Common myeloid progenitor, CD34-positive (primary cell): Measurements from ENCODE around the gene FBXW4.

Experiments
- CTCF ChIA-PET: fragments of 350-600 bp; sonication (Branson Sonifier 250); formaldehyde crosslinking; loops from one replicate; lab custom pipeline; 2021; ENCODE audit warnings: antibody characterized with exemption; lab: Charles Lee
- POLR2A ChIA-PET: fragments of 350-600 bp; sonication (Branson Sonifier 250); formaldehyde crosslinking; loops from one replicate; lab custom pipeline; 2021; ENCODE audit warnings: antibody characterized with exemption; lab: Charles Lee
- DNase-seq, 3 donors: peaks; one replicate each; pipeline versions ENCODE4 v3.0.0 to v3.0.0-alpha.2; 2013
- H3K27ac ChIP-seq, 2 experiments: 1 replicate in 1 of 2; 2 replicates in 1 of 2; pipeline ENCODE4 v1.7.0; 2013; ENCODE audit warnings: inconsistent platforms in 2 of 2, low read length in 2 of 2, mild to moderate bottlenecking in 2 of 2, low read depth in 1 of 2, moderate library complexity in 1 of 2; ENCODE audit not compliant: severe bottlenecking in 2 of 2, insufficient read depth in 1 of 2, poor library complexity in 1 of 2
- H3K27me3 ChIP-seq, 5 experiments: replicated peaks in 2 of 5; 1 replicate in 3 of 5; 2 replicates in 2 of 5; pipeline versions ENCODE4 v1.6.1 to v1.7.0; 2013; ENCODE audit warnings: low read length in 4 of 5, mild to moderate bottlenecking in 2 of 5, moderate library complexity in 2 of 5, inconsistent platforms in 1 of 5; ENCODE audit not compliant: insufficient read depth in 5 of 5, control insufficient read depth in 4 of 5
- H3K36me3 ChIP-seq, 4 experiments: 1 replicate in 2 of 4; 2 replicates in 2 of 4; pipeline versions ENCODE4 v1.6.1 to v1.7.0; 2013; ENCODE audit warnings: low read length in 3 of 4, control low read depth in 1 of 4, mild to moderate bottlenecking in 1 of 4; ENCODE audit not compliant: control insufficient read depth in 4 of 4, insufficient read depth in 4 of 4
- H3K4me1 ChIP-seq, 4 experiments: 1 replicate in 3 of 4; 2 replicates in 1 of 4; pipeline versions ENCODE4 v1.6.1 to v1.7.1; 2013; ENCODE audit warnings: low read length in 3 of 4, mild to moderate bottlenecking in 3 of 4, control low read depth in 1 of 4, inconsistent platforms in 1 of 4, moderate library complexity in 1 of 4; ENCODE audit not compliant: control insufficient read depth in 4 of 4, insufficient read depth in 4 of 4; ENCODE audit errors: control extremely low read depth in 1 of 4
- H3K4me3 ChIP-seq, 7 experiments: 1 replicate in 4 of 7; 2 replicates in 3 of 7; pipeline versions ENCODE4 v1.5.1 to v1.7.0; 2013; ENCODE audit warnings: mild to moderate bottlenecking in 7 of 7, low read length in 6 of 7, moderate library complexity in 6 of 7, inconsistent platforms in 2 of 7, low read depth in 2 of 7, control low read depth in 1 of 7; ENCODE audit not compliant: insufficient read depth in 4 of 7, control insufficient read depth in 1 of 7; ENCODE audit errors: extremely low read depth in 1 of 7
- H3K9me3 ChIP-seq, 5 experiments: 1 replicate in 4 of 5; 2 replicates in 1 of 5; pipeline versions ENCODE4 v1.6.1 to v1.7.1; 2013; ENCODE audit warnings: low read length in 4 of 5, mild to moderate bottlenecking in 2 of 5, inconsistent platforms in 1 of 5, low read depth in 1 of 5, moderate library complexity in 1 of 5; ENCODE audit not compliant: control insufficient read depth in 4 of 5, insufficient read depth in 2 of 5; ENCODE audit errors: control extremely low read depth in 1 of 5
- WGBS: methylation state at CpG from one replicate; pipeline ENCODE4 v1.1.5; 2013; ENCODE audit not compliant: insufficient coverage; 5-methylcytosine and 5-hydroxymethylcytosine counted together

Gene FBXW4

DNA sequence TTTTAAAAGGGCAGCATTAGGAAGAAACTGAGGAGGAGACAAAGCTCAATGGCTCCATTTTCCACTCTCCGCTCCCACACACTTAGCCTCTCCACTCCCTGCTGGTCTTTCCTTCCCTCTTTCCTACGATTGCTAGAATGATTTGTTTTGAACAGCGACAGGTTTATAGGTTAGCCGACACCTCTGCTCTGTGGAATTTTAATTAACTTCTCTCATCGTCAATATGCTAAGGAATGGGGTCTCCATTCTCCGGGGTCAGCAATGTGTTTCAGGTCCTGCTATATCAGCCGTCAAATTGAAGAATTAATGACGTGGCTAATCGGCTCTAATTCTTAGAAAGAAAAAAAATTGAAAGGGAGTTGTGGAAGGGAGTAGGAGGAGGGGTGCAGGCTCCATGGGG, 28.9 kb downstream of the FBXW4 start:
- no peak for DNase-seq
- CTCF ChIA-PET: no interaction called here

DNA sequence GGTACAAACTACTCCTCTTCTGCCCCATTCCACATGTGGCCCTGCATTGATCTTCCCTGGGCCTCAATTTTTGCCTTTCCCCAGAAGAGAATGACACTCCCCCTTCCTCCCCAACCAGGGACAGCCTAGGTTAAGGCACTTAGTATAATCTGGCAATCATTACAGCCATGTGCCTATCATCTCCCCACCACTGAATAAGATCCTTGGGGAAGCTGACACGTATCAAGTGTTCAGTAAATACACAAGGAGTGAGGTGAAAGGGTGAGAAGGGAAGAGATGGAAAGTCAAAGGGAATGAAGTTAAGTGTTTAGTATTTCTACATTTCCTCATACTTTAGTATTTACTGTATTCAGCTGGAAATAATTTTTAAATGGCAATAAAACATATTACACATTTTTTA, 31.9 kb downstream of the FBXW4 start:
- Histone ChIP-seq H3K36me3 (peaks cover 5 to 75% (median 58%) of the 10 kb centered on the region in 4 experiments), H3K4me1 (no peaks in the 10 kb centered on the region), H3K9me3 (no peaks in the 10 kb centered on the region), H3K27me3 (no peaks in the 10 kb centered on the region), H3K4me3 (no peak overlapping the region), H3K27ac (no peak overlapping the region)
- ChIA-PET CTCF (interaction anchor here (0.7 to 1.1 kb wide), 2 partner anchors 10 to 31 kb away, joined by 3 to 7 read pairs; no protein-coding TSS in a partner anchor), POLR2A (no interaction called here)
- DNase-seq: no peak
- no CpG with 5 or more reads among the region's 1 CpG for WGBS

More for the DNA sequence above, 28.9 kb downstream of the FBXW4 start:
- Histone ChIP-seq H3K27ac (no peak overlapping the region), H3K27me3 (no peaks in the 10 kb centered on the region), H3K4me3 (no peak overlapping the region), H3K9me3 (no peaks in the 10 kb centered on the region), H3K36me3 (peaks cover 14 to 80% (median 61%) of the 10 kb centered on the region in 4 experiments), H3K4me1 (no peaks in the 10 kb centered on the region)
- 93% methylated on average over 9 of the region's 9 CpGs for WGBS
- POLR2A ChIA-PET: no interaction called here

DNA sequence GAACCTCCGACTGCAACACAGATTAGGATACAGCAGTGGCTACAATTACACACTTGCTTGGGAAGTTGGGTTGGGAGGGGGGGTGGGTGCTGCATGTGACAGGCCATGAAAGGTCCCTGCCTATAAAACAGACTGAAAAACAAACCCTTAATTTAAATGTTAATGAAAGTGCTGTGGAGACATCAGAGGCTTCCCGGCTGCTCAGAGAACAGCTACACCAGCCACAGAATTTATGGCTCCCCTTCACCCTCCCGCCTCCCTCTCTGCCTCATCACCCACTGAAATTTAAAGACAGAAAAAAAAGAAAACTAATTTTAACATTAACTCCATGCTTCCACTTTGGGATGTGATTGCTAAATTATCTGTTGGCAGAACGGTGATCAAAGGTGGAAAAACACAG, 34.7 kb downstream of the FBXW4 start:
- no peak for DNase-seq
- Histone ChIP-seq H3K4me3 (no peak overlapping the region), H3K36me3 (peaks cover 4 to 78% (median 53%) of the 10 kb centered on the region in 4 experiments), H3K9me3 (no peaks in the 10 kb centered on the region), H3K27me3 (no peaks in the 10 kb centered on the region), H3K4me1 (no peaks in the 10 kb centered on the region), H3K27ac (no peak overlapping the region)
- ChIA-PET POLR2A (no interaction called here), CTCF (interaction anchor here (1.2 kb wide), 1 partner anchor 10 kb away, joined by 3 read pairs; no protein-coding TSS in a partner anchor)
- no CpG with 5 or more reads among the region's 4 CpGs for WGBS

DNA sequence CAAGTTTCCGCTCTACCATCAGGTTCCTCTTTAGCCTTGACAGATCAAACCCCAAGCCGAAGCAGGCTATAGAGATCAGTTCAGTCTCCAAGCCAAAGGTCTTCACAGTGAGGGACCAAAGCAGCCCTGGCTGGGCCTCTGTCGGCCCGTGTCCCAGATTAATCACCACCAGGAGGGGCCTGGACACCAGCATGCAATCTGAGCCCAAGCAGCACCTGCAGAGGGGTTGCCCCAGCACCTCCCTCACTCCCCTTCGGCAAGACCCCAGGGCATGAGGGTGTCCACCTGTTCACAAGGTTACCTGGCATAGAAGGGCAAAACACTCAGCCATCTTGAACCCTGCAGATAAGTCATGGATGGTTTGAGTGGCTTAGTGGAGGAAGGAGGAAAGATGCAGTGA, 36.0 kb downstream of the FBXW4 start:
- Histone ChIP-seq H3K27ac (no peak overlapping the region), H3K9me3 (no peaks in the 10 kb centered on the region), H3K4me3 (no peak overlapping the region), H3K4me1 (no peaks in the 10 kb centered on the region), H3K36me3 (peaks cover 4 to 69% (median 44%) of the 10 kb centered on the region in 4 experiments), H3K27me3 (no peaks in the 10 kb centered on the region)
- no peak for DNase-seq
- WGBS: 97% methylated on average over 5 of the region's 5 CpGs
- POLR2A ChIA-PET: no interaction called here
- CTCF ChIA-PET: no interaction called here

DNA sequence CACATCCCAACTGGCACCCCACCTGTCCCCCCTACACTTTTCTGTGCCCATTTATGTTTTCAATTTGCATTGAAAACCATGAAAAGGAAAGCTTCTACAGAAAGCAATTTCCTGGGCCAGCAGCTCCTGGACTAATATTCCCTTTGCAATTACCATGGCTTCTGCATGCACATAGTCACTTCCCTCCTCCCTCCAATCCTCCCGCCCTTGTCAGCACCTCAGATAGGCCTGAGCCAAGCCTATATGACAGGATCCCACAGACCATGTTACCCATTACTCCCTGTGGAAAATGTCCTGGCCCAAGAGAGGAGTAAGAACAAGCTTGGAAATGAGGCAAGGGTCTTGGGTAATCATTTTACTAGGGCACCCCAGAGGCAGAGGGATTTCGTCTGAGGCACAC, 38.1 kb downstream of the FBXW4 start:
- POLR2A ChIA-PET: no interaction called here
- 80% methylated on average over 1 of the region's 2 CpGs for WGBS

DNA sequence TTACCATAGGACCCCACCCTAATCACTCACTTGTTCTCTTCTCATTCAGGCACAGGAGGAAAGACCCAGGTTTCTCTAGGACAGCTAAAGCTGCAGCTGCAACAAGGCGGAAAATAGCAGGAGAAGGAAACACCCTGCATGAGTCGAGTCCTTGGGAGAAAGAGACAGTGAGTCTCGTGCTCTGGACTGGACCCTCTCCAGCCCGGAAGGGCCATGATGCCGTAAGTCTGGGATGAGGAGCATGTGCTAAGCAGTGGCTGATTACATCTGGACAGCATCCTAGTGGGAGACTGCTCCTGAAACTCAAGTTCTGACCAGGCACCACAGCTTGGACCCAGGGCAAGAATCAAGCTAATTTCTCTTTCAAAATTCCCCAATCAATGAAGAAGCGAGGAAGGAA, 39.4 kb downstream of the FBXW4 start:
- 80% methylated on average over 5 of the region's 6 CpGs for WGBS
- H3K27ac ChIP-seq: no peak overlapping the region
- DNase-seq: no peak
- no peak overlapping the region for H3K4me3 ChIP-seq
- CTCF ChIA-PET: interaction anchor here (0.8 to 1.4 kb wide), 2 partner anchors 26 to 126 kb away, joined by 3 read pairs; no protein-coding TSS in a partner anchor
- peaks cover 3 to 51% (median 24%) of the 10 kb centered on the region in 4 experiments for H3K36me3 ChIP-seq
- no peaks in the 10 kb centered on the region for H3K9me3 ChIP-seq
- POLR2A ChIA-PET: no interaction called here
- no peaks in the 10 kb centered on the region for H3K27me3 ChIP-seq
- no peaks in the 10 kb centered on the region for H3K4me1 ChIP-seq

More for the DNA sequence above, 38.1 kb downstream of the FBXW4 start:
- no peaks in the 10 kb centered on the region for H3K4me1 ChIP-seq
- CTCF ChIA-PET: interaction anchor here (1.1 to 1.3 kb wide), 2 partner anchors 9 to 10 kb away, joined by 3 to 4 read pairs; no protein-coding TSS in a partner anchor
- H3K4me3 ChIP-seq: no peak overlapping the region
- DNase-seq: no peak
- peaks cover 4 to 61% (median 31%) of the 10 kb centered on the region in 4 experiments for H3K36me3 ChIP-seq
- H3K27me3 ChIP-seq: no peaks in the 10 kb centered on the region
- H3K27ac ChIP-seq: no peak overlapping the region
- H3K9me3 ChIP-seq: no peaks in the 10 kb centered on the region

DNA sequence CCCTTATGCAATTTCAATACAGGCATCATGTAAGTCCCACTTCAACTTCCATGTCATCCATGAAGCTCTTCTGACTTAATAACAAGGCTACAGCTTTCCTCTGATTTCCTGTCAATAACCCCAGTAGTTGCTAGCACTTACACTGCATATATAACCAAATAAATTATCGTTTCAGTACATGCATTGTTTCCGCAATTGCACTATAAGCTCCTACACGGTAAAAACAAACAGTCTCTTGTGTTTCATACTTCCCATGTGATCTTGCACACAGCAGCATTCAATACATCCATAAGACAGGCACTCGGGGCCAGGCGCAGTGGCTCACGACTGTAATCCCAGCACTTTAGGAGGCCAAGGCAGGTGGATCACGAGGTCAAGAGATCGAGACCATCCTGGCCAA, 41.4 kb downstream of the FBXW4 start:
- no peaks in the 10 kb centered on the region for H3K4me1 ChIP-seq

More for the DNA sequence above, 41.4 kb downstream of the FBXW4 start:
- Histone ChIP-seq H3K9me3 (no peaks in the 10 kb centered on the region), H3K27ac (no peak overlapping the region), H3K36me3 (peaks cover 2 to 42% (median 20%) of the 10 kb centered on the region in 4 experiments), H3K4me3 (no peak overlapping the region), H3K27me3 (no peaks in the 10 kb centered on the region)
- ChIA-PET CTCF (interaction anchor here (1.1 to 1.2 kb wide), 2 partner anchors 10 to 128 kb away, joined by 3 read pairs; no protein-coding TSS in a partner anchor), POLR2A (no interaction called here)
- WGBS: 100% methylated on average over 6 of the region's 8 CpGs
- DNase-seq: no peak
